HCT116 (cell line): ENCODE data around the gene SLC1A1.

Experiments
- TCF7L2 ChIP-seq: IDR thresholded peaks from 2 replicates; pipeline ENCODE4 v1.7.0; 2011; ENCODE audit warnings: borderline replicate concordance, inconsistent platforms; ENCODE audit not compliant: insufficient read depth, insufficient read length; ENCODE audit errors: extremely low read depth
- ZBTB33 ChIP-seq: IDR thresholded peaks from 2 replicates; pipeline ENCODE4 v1.6.1; 2011; ENCODE audit warnings: mild to moderate bottlenecking, low read length, moderate library complexity; ENCODE audit not compliant: insufficient replicate concordance; ENCODE audit errors: extremely low read depth

- TF ChIP-seq ZBTB33, result no peak
- TF ChIP-seq TCF7L2, result no peak
Observed at GRCh38 chr9:4603830-4604229, 113.6 kb downstream of the SLC1A1 start.
